Right atrium auricular region (tissue), 2 donors: Measurements from ENCODE around the gene PPP2R5C. TPM values are rescaled to one million over a fixed set of nuclear protein-coding genes. Genes with fewer than 3 reads are reported as not detected.
"Not testable (repeated sequence)": the region's sequence is repeated elsewhere in the genome, so short reads cannot be mapped to it uniquely, and the experiment has no call there.

Source experiments
- DNase-seq: peaks from one replicate; pipeline ENCODE4 v3.0.0-alpha.2; 2019; ENCODE audit warnings: low spot score
- H3K27ac ChIP-seq, 2 donors: fragments of 200-600 bp; sonication (generic); 1 replicate in 1 of 2; 2 replicates in 1 of 2; pipeline ENCODE4 v1.5.1; 2016 to 2019
- H3K27me3 ChIP-seq, 2 donors: fragments of 200-600 bp; sonication (generic); one replicate each; pipeline versions ENCODE4 v1.5.1 to v1.6.0; 2017 to 2019
- H3K36me3 ChIP-seq: fragments of 200-600 bp; sonication (generic); one replicate; pipeline ENCODE4 v1.5.1; 2016
- H3K4me1 ChIP-seq, 2 donors: fragments of 200-600 bp; sonication (generic); one replicate each; pipeline versions ENCODE4 v1.5.1 to v1.6.0; 2017 to 2019
- H3K4me3 ChIP-seq, 2 donors: fragments of 200-600 bp; sonication (generic); 1 replicate in 1 of 2; 2 replicates in 1 of 2; pipeline ENCODE4 v1.5.1; 2017 to 2019; ENCODE audit warnings: mild to moderate bottlenecking in 1 of 2, moderate library complexity in 1 of 2
- H3K9me3 ChIP-seq, 2 donors: fragments of 200-600 bp; sonication (generic); one replicate each; pipeline ENCODE4 v1.5.1; 2019
- total RNA-seq, 2 donors: library from RNA; depleted of rRNA; stranded (reverse); fragments of >200 nt; gene quantifications; one replicate each; pipeline ENCODE4 v1.1.0, GENCODE V29; 2016
- TF ChIP-seq, protein P1 (sequence below), 2 donors: fragments of 200-600 bp; sonication (generic); IDR thresholded peaks; one replicate each; pipeline ENCODE4 v1.5.1; 2019; ENCODE audit warnings: antibody characterized with exemption in 2 of 2

Gene PPP2R5C
- 10 to 100 TPM; 82.2 to 82.9 TPM for total RNA-seq

DNA sequence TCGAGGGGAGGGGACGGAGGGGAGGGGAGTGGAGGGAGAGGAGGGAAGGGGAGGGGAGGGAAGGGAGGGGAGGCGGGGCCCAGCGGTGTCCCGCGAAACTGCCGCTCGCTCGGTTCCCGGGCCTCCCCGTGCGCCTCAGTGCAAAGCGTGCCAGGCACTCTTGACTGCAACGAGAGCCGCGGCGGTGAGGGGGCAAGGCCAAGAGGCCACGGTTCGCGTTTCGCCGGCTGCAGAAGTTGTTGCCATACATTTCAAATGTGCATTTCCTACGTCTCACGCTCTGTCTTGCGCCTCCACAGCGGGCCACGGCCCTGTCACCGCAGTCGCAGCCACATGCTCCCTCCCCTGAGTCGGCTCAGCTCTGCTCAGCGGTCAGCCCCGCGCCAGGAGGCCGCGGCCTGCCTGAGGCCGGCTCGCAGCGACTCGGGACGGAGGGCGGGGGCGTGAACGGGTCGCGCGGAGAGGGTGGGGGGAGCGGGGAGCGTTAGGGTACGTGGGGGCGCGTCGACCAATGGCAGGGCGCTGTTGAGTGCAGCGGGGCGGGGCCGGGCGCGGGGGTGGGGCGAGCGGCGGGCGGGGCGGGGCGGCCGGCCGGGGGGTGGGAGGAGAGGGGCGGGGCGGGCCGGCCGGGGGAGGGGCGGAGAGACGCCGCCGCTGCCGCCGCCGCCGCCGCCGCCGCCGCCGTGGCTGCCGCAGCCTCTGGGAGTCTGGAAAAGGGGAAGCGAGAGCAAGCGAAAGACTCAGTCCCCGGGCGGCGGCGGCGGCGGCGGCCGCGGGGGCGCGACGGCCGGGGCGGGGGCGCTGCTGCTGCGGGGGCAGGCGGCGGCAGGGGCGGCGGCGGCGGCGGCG lies at the start of gene PPP2R5C:
Gene PPP2R5C, plus strand, starts transcription at position 678 of the 849 bp plus-strand sequence. CDS start 185 bp downstream, outside the sequence.
- DNase-seq: peak; percentile 86
- Histone ChIP-seq H3K36me3 (peaks cover 9% of the 10 kb centered on the region), H3K4me3 (peak within 1 kb of the TSS; percentile 95 to 97), H3K27ac (peak within 1 kb of the TSS; percentile 95 to 98), H3K9me3 (no peaks in the 10 kb centered on the region), H3K4me1 (peaks cover 0 to 18% of the 10 kb centered on the region in 2 donors), H3K27me3 (no peaks in the 10 kb centered on the region)
- TF ChIP-seq, protein P1, sequence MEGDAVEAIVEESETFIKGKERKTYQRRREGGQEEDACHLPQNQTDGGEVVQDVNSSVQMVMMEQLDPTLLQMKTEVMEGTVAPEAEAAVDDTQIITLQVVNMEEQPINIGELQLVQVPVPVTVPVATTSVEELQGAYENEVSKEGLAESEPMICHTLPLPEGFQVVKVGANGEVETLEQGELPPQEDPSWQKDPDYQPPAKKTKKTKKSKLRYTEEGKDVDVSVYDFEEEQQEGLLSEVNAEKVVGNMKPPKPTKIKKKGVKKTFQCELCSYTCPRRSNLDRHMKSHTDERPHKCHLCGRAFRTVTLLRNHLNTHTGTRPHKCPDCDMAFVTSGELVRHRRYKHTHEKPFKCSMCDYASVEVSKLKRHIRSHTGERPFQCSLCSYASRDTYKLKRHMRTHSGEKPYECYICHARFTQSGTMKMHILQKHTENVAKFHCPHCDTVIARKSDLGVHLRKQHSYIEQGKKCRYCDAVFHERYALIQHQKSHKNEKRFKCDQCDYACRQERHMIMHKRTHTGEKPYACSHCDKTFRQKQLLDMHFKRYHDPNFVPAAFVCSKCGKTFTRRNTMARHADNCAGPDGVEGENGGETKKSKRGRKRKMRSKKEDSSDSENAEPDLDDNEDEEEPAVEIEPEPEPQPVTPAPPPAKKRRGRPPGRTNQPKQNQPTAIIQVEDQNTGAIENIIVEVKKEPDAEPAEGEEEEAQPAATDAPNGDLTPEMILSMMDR (IDR thresholded peaks at IDR 0.05): no peak

DNA sequence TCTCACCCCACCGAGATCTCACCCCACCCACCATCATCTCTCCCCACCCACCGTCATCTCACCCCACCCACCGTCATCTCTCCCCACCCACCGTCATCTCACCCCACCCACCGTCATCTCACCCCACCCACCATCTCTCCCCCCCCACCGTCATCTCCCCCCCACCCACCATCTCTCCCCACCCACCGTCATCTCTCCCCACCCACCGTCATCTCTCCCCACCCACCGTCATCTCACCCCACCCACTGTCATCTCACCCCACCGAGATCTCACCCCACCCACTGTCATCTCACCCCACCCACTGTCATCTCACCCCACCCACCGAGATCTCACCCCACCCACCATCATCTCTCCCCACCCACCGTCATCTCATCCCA lies 49.7 kb upstream of the PPP2R5C start:
- not testable (repeated sequence) for H3K27me3 ChIP-seq, H3K9me3 ChIP-seq, DNase-seq, H3K4me3 ChIP-seq, H3K27ac ChIP-seq, H3K36me3 ChIP-seq
- peaks cover 0 to 11% of the 10 kb centered on the region in 2 donors for H3K4me1 ChIP-seq

DNA sequence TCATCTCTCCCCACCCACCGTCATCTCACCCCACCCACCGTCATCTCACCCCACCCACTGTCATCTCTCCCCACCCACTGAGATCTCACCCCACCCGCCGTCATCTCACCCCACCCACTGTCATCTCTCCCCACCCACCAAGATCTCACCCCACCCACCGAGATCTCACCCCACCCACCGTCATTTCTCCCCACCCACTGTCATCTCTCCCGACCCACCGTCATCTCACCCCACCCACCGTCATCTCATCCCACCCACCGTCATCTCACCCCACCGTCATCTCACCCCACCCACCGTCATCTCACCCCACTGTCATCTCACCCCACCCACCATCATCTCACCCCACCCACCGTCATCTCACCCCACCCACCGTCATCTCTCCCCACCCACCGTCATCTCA lies 49.2 kb upstream of the PPP2R5C start:
- DNase-seq, H3K27me3 ChIP-seq, H3K36me3 ChIP-seq, H3K4me1 ChIP-seq, H3K27ac ChIP-seq, H3K9me3 ChIP-seq, H3K4me3 ChIP-seq: not testable (repeated sequence)

DNA sequence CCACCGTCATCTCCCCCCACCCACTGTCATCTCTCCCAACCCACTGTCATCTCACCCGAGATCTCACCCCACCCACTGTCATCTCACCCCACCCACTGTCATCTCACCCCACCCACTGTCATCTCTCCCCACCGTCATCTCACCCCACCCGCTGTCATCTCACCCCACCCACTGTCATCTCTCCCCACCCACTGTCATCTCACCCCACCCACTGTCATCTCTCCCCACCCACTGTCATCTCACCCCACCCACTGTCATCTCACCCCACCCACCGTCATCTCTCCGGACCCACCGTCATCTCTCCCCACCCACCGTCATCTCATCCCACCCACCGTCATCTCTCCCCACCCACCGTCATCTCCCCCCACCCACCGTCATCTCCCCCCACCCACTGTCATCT lies 48.4 kb upstream of the PPP2R5C start:
- not testable (repeated sequence) for H3K36me3 ChIP-seq, H3K4me3 ChIP-seq, H3K9me3 ChIP-seq, H3K27ac ChIP-seq, H3K27me3 ChIP-seq, DNase-seq, H3K4me1 ChIP-seq

DNA sequence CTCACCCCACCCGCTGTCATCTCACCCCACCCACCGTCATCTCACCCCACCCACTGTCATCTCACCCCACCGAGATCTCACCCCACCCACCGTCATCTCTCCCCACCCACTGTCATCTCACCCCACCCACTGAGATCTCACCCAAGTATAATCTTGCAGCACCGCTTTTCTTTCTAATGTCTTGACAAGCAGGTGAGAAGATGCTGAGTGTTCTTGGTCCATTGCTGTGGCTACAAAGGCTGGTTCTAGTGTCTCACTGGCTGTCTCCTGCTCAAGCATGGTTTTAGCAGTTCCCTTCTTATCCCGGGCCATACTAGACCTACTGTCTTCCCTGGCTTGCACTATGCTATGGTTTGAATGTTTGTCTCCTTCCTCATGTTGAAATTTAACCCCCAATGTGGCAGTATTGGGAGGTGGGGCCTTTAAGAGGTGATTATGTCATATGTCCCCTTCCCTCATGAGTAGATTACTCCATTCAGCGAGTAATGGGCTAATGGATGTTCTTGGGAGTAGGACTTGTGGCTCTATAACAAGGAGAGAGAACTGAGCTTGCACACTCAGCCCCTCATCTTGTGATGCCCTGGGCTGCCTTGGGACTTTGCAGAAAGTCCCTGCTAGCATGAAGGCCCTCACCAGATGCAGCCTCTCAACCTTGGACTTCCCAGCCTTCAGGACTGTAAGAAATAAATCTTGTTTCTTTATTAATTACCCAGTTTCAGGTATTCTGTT lies 47.7 kb upstream of the PPP2R5C start:
- Histone ChIP-seq H3K9me3 (no peaks in the 10 kb centered on the region), H3K27ac (no peak overlapping the region), H3K27me3 (no peaks in the 10 kb centered on the region), H3K36me3 (no peaks in the 10 kb centered on the region), H3K4me1 (no peaks in the 10 kb centered on the region), H3K4me3 (no peak overlapping the region)
- DNase-seq: no peak
- TF ChIP-seq, protein P1 (IDR thresholded peaks at IDR 0.05): no peak

DNA sequence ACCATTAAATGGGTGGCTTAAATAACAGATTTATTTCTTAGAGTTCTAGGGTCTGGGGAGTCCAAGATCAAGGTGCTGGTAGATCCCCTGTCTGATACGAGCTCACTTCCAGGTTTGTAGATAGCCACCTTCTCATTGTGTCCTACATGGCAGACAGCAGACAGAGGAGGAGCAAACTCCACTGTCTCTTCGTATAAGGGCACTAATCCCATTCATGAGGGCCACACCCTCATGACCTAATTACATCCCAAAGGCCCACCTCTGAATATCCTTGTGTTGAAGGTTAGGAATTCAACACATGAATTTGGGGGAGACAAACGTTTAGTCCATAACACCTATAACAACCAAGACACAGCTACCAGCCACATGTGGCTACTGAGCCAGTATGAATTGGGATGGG lies 47.1 kb upstream of the PPP2R5C start:
- H3K4me3 ChIP-seq: no peak overlapping the region
- H3K36me3 ChIP-seq: no peaks in the 10 kb centered on the region
- H3K27ac ChIP-seq: no peak overlapping the region
- peaks cover 0 to 4% of the 10 kb centered on the region in 2 donors for H3K4me1 ChIP-seq
- TF ChIP-seq, protein P1 (IDR thresholded peaks at IDR 0.05): no peak
- H3K27me3 ChIP-seq: no peaks in the 10 kb centered on the region
- no peaks in the 10 kb centered on the region for H3K9me3 ChIP-seq
- no peak for DNase-seq

DNA sequence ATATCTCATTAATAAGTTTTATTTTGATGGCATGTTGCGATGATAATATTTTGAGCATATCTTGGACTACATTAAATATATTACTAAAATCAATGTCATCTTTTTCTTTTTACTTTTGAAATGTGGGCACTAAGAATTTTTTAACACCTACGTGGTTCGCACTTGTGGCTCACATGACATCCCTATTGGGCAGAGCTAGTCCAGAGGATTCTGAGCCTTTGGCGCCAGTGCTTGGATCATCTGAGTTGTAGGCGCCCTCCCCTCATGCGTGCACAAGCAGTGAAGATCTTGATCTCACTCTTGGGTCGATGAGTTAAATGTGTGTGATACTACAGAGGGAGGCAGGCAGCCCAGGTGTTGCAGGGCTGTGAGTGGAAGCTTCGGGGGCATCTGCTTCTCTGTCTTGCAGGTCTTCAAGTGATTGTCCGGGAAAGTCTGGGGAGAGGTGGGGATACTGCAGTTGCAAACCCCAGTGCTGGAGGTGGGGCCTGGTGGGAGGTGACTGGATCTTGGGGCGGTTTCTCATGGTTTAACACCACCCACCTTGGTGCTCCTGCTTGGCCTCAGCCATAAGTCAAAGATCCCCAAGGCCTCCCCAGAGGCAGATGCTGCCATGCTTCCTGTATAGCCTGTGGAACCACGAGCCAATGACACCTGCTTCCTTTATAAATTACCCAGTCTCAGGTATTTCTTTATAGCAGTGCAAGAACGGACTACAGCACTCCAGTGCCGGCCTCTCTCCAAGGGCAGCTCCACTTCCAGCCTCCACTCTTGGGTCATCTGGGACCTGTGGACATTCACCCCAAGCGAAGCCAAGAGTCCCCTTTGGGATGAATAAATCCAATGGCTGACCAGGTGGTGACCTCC lies 46.1 kb upstream of the PPP2R5C start:
- H3K9me3 ChIP-seq: no peaks in the 10 kb centered on the region
- peak; percentile 42 for DNase-seq
- no peaks in the 10 kb centered on the region for H3K27me3 ChIP-seq
- H3K4me3 ChIP-seq: no peak overlapping the region
- peaks cover 0 to 14% of the 10 kb centered on the region in 2 donors for H3K4me1 ChIP-seq
- H3K36me3 ChIP-seq: no peaks in the 10 kb centered on the region
- H3K27ac ChIP-seq: no peak overlapping the region
- TF ChIP-seq, protein P1 (IDR thresholded peaks at IDR 0.05): no peak
